K562 (cell line): ENCODE data around the gene IKBKE. TPM values are rescaled to one million over a fixed set of nuclear protein-coding genes. Genes with fewer than 3 reads are reported as not detected.

Experiments
- ATF2 ChIP-seq: sonication (generic); formaldehyde crosslinking; IDR thresholded peaks from 2 replicates; pipeline ENCODE4 v1.8.1; 2022; ENCODE audit warnings: missing genetic modification reagents
- BMI1 ChIP-seq: fragments of 150-350 bp; IDR thresholded peaks from 2 replicates; pipeline ENCODE4 v1.6.1; 2014; ENCODE audit warnings: low read length
- CCAR2 ChIP-seq: fragments of 200-400 bp; formaldehyde crosslinking; IDR thresholded peaks from 2 replicates; pipeline ENCODE4 v1.6.1; 2017; ENCODE audit warnings: mild to moderate bottlenecking, low read depth, low read length
- CTBP1 ChIP-seq: fragments of 450-650 bp; IDR thresholded peaks from 2 replicates; pipeline ENCODE4 v1.6.1; 2016; ENCODE audit warnings: borderline replicate concordance
- DMBX1 ChIP-seq: fragments of 250-450 bp; sonication (Bioruptor Pico); IDR thresholded peaks from 2 replicates; pipeline ENCODE4 v1.8.0; 2022; ENCODE audit warnings: inconsistent platforms, mild to moderate bottlenecking, moderate library complexity, borderline replicate concordance
- HEY1 ChIP-seq: fragments of 250-450 bp; sonication (Bioruptor Pico); IDR thresholded peaks from 2 replicates; pipeline ENCODE4 v1.5.0; 2020; ENCODE audit warnings: mild to moderate bottlenecking, moderate library complexity, borderline replicate concordance
- ILK ChIP-seq: fragments of 450-650 bp; IDR thresholded peaks from 2 replicates; pipeline ENCODE4 v1.6.1; 2016; ENCODE audit warnings: missing genetic modification characterization, low read depth, mild to moderate bottlenecking, missing compliant biosample characterization, moderate library complexity, borderline replicate concordance
- KDM4B ChIP-seq, 2 experiments: fragments of 450-650 bp in 1 of 2; sonication (generic) in 1 of 2; IDR thresholded peaks; 2 replicates each; pipeline ENCODE4 v1.6.1; 2016 to 2017; ENCODE audit warnings: borderline replicate concordance in 2 of 2, antibody characterized with exemption in 1 of 2, low read depth in 1 of 2, mild to moderate bottlenecking in 1 of 2
- KLF13 ChIP-seq: fragments of 450-650 bp; IDR thresholded peaks from 2 replicates; pipeline ENCODE4 v1.6.1; 2016; ENCODE audit warnings: missing genetic modification characterization, low read depth, mild to moderate bottlenecking, missing compliant biosample characterization, moderate library complexity, borderline replicate concordance
- LCOR ChIP-seq: sonication (generic); formaldehyde crosslinking; IDR thresholded peaks from 2 replicates; pipeline ENCODE4 v1.8.0; 2022; ENCODE audit warnings: mild to moderate bottlenecking, missing genetic modification reagents
- MEF2D ChIP-seq: conservative IDR thresholded peaks from 2 replicates; pipeline ENCODE4 v1.6.1; 2016; ENCODE audit warnings: low read depth, missing genetic modification characterization, missing compliant biosample characterization
- NFATC3 ChIP-seq: fragments of 450-650 bp; IDR thresholded peaks from 2 replicates; pipeline ENCODE4 v1.6.1; 2017; ENCODE audit warnings: mild to moderate bottlenecking
- NFXL1 ChIP-seq: fragments of 450-650 bp; formaldehyde crosslinking; IDR thresholded peaks from 2 replicates; pipeline ENCODE4 v1.4.0; 2021; ENCODE audit warnings: mild to moderate bottlenecking
- PREB ChIP-seq: sonication (generic); formaldehyde crosslinking; IDR thresholded peaks from 2 replicates; pipeline ENCODE4 v1.8.1; 2023; ENCODE audit warnings: mild to moderate bottlenecking, missing genetic modification reagents
- RBM15 ChIP-seq: fragments of 200-400 bp; formaldehyde crosslinking; IDR thresholded peaks from 2 replicates; pipeline ENCODE4 v1.6.1; 2018; ENCODE audit warnings: mild to moderate bottlenecking, low read length, moderate library complexity; ENCODE audit not compliant: insufficient read depth
- RFX5 ChIP-seq: IDR thresholded peaks from 2 replicates; pipeline ENCODE4 v1.6.1; 2011; ENCODE audit warnings: low read depth, mild to moderate bottlenecking, improper control_type of control experiment, low read length
- RREB1 ChIP-seq: fragments of 250-450 bp; sonication (Bioruptor Pico); IDR thresholded peaks from 2 replicates; pipeline ENCODE4 v1.4.0; 2020
- SREBF1 ChIP-seq: fragments of 150-350 bp; IDR thresholded peaks from 2 replicates; pipeline ENCODE4 v1.6.1; 2014; ENCODE audit warnings: antibody characterized with exemption, low read depth, low read length, borderline replicate concordance
- TAF7 ChIP-seq: fragments of 450-650 bp; IDR thresholded peaks from 2 replicates; pipeline ENCODE4 v1.6.1; 2016; ENCODE audit warnings: missing genetic modification characterization, missing compliant biosample characterization
- XRCC5 ChIP-seq: fragments of 200-400 bp; formaldehyde crosslinking; IDR thresholded peaks from 2 replicates; pipeline ENCODE4 v1.6.1; 2017; ENCODE audit warnings: low read depth, mild to moderate bottlenecking, low read length
- polyA plus RNA-seq, 8 experiments: library from polyadenylated mRNA; depleted of rRNA in 4 of 8; stranded (reverse) in 5 of 8; unstranded in 3 of 8; fragments of >200 nt; fragmentation: Nextera tagmentation in 2 of 8; fragmentation: Illumina TruSeq in 1 of 8; extraction: Ambion mirVana in 2 of 8; extraction: Trizol in 1 of 8; gene quantifications; 2 replicates each; pipeline versions ENCODE4 v1.2.1 to v1.2.3, GENCODE V29; 2011 to 2014; ENCODE audit warnings: inconsistent platforms in 1 of 8, missing spikeins in 1 of 8
- total RNA-seq, 7 experiments: library from RNA; depleted of rRNA in 6 of 7; stranded (reverse); fragments of >200 nt in 6 of 7; fragmentation: Illumina TruSeq in 2 of 7; extraction: Trizol in 2 of 7; gene quantifications; 2 replicates each; pipeline versions ENCODE4 v1.2.1 to v1.2.3, GENCODE V29; 2011 to 2021; ENCODE audit warnings: low replicate concordance in 1 of 7

Gene IKBKE
- total and polyA plus RNA-seq, 9 of the 15 experiments (the other 6 are each of a cell fraction or from before 2014, with no cell fraction given) = 2.3 to 9.0 (median 4.8) TPM

GRCh38 chr1:206544562-206545257 lies 74.4 kb downstream of the IKBKE start (continued):
- TF ChIP-seq RREB1 = peak; percentile 76; the same call in 1 of the 2 replicates
- no peak for TF ChIP-seq RFX5
- TF ChIP-seq ILK = no peak
- TF ChIP-seq NFATC3 = no peak
- TF ChIP-seq RBM15 = no peak
- 0 out of 2 replicates have a peak, but pooled peaks have one; percentile 36 for TF ChIP-seq NFXL1
- TF ChIP-seq KLF13 (tag) = 0 out of 2 replicates have a peak, but pooled peaks have one; percentile 18
- TF ChIP-seq SREBF1 = no peak
- peak in 1 of 2 experiments; percentile 56; a peak in 1 of 4 replicates for TF ChIP-seq KDM4B (IDR thresholded peaks at IDR 0.05; ENCODE audit: borderline replicate concordance in 2 of 2, low read depth in 1 of 2)
- no peak for TF ChIP-seq ATF2 (CRISPR knock-in tag)
- no peak for TF ChIP-seq CCAR2
- peak; percentile 78; the same call in 1 of the 2 replicates for TF ChIP-seq LCOR (CRISPR knock-in tag)
- TF ChIP-seq TAF7 = no peak
- TF ChIP-seq BMI1 = no peak
- peak; percentile 40; the same call in 1 of the 2 replicates for TF ChIP-seq CTBP1
- no peak for TF ChIP-seq HEY1
- 0 out of 2 replicates have a peak, but pooled peaks have one; percentile 67 for TF ChIP-seq PREB
- peak; percentile 87; the same call in 1 of the 2 replicates for TF ChIP-seq XRCC5
- no peak for TF ChIP-seq MEF2D (tag)
- 0 out of 2 replicates have a peak, but pooled peaks have one; percentile 22 for TF ChIP-seq DMBX1 (CRISPR knock-in tag)
